GF-D8 (cell line): ENCODE data around the gene MIAT.
"Not testable (repeated sequence)": the region's sequence is repeated elsewhere in the genome, so short reads cannot be mapped to it uniquely, and the experiment has no call there.

Experiments used
- DNase-seq: peaks from one replicate; lab custom pipeline; 2025; lab: John Stamatoyannopoulos, UW

The MIAT gene

DNA sequence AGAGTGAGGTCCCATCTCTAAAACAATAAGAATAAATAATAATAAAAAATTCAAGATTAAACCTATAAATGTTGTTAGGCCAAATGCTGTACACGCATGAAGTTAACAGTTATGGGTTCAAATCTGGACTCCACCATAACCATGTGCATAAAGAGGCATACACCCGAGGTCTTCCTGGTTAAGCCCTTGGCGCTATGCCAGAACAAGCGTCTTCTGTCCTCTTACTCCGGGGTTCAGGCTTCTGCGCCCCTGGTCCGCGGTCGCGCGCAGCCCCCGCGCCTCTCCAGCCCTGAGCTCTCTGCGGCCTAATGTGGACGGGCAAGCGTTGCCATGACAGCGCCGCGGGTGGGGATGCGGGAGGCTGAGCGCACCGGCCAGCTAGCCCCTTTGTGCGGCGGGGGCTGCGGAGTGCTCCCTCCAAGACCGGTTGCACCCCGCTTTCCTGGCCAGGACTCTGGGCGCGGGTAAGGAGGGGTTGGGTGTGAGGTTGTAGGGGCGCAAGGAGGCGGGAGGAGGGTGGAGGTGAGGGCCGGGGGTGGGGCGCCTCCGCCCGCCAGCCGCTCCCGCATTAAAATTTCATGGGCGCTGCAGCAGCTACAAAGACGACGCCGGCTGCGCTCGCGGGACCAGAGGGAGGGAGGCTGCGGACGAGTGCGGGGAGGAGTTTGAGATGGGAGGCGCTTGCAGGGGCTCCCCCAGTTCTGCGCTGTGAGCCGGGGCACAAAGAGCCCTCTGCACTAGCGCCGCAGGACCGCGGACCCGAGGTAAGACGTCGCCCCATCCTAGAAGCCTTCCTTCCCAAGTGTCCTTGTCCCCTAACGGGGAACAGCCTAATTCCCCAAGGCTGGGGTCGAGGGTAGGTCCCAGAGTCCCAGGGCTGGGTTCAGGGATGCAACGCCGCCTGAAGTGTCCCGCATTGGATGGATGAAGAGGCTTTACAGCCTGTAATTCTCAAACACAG lies at the start of gene MIAT:
MIAT (plus strand) TSS at position 698 of the 961 bp plus-strand sequence.
- DNase-seq = no peak

DNA sequence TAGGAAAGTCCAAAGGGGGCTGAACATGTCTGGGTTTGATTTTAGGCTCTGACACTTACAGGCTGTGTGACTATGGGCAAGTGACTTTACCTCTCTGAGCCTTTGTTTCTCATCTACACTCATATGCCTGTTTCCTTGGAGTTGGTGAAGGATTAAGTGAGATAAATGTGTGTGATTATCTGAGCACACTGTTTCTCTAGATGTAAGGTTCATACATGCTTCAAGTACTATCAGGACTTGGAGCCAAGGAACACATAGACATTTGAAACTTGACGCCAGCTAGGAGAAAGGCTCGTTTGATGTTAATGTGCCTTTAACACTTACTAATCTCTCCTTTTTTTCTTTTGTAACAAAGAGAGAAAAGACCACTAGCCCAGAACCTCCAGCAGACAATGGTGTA lies 49.3 kb upstream of the MIAT start:
- DNase-seq = no peak

DNA sequence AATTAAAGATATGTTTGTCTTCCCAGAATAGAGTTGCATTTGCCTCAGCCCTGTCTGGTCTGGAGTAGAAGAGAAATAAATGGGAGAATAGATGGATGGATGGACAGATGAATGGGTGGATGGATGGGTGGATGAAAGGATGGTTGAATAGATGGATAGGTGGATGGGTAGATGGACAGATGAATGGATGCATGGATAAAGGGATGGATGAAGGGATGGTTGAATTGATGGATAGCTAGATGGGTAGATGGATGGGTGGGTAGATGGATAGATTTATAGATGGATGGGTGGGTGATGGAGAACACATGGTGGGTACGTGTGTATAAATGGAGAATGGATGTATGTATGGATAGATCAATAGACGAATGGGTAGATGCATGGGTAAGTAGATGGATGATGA lies 48.1 kb upstream of the MIAT start:
- DNase-seq = no peak

DNA sequence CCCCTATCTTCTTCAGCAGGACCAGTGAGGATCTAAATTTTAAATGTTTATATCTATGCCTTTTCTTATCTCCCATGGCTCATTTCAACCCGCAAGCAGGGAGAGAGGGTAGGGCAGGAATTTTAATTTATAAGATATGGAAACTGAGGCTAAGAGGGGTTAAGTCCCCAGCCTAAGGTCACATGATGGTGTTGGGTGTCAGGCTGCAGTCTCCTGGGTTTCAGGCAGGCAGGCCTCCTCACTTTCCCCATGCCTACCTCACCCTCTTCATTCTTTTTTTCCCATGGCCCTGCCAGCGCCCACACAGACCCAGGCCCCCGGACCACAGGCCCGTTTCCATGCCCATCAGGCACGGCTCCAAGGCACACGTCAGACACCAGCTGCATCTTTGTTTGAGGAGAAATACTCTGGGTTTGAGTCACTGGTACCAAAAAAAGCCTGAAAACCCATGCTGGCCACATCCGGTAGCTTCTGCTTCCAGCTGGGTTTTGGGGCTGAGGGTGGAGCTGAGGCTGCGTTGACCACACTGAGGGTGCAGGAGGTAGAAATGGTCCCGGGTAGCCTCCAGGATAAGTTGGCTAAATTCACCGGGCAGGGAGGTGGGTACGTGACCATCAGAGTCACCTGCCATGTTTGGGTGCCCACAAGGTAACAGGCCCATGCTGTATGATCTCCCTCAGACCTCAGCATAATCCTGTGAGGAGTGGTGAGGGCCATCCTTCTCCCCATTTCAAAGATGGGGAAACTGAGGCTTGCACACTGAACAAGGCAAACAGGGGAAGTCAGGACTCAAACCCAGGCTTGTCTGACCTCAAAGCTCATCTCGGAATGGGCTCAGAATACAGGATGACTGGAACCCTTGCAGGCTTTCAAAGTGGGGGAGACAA lies 47.1 kb upstream of the MIAT start:
- DNase-seq = no peak

GRCh38 chr22:26610996-26611395 lies 46.4 kb upstream of the MIAT start:
- no peak for DNase-seq

DNA sequence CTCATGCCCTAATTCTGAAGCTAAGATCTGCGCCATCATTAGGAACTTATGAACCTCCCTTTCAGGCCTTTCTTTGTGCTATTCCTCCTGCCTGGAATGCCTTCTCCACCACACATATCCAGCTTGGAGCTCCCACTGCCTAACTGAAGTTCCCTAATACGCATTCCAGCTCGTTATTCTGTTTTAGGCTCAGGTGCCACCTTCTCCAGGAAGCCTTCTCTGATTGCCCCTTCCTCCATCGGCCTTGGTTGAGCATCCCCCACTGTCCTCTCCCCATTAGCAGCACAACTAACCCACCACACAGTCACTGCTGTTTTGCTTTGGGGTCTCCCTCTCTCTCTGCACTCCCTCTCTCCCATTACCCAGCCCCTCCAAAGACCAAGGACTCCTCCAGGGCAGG lies 44.7 kb upstream of the MIAT start:
- DNase-seq = no peak

DNA sequence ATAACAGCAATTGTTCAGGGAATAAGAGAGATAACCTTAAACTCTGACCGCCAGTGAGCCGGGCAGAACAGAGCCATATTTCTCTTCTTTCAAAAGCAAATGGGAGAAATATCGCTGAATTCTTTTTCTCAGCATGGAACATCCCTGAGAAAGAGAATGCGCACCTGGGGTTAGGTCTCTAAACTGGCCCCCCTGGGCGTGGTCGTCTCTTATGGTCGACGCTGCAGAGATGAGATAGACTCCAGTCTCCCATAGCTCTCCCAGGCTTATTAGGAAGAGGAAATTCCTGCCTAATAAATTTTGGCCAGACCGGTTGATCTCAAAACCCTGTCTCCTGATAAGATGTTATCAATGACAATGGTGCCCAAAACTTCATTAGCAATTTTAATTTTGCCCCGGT lies 43.6 kb upstream of the MIAT start:
- DNase-seq = not testable (repeated sequence)

DNA sequence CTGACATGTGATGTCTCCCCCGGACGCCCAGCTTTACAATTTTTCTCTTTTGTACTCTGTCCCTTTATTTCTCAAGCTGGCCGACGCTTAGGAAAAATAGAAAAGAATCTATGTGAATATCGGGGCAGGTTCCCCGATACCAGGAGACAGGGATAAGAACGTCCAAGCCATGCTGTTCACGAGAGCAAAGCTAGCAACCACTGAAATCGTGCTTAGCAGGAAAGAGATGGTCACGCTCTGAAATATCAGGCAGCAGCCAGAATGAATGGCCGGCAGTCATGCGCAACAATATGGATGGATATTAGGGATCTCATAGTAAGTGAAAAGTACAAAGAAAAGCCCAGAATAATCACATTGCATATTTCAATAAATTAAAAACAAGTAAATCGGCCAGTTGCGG lies 43.1 kb upstream of the MIAT start:
- no peak for DNase-seq

GRCh38 chr22:26615149-26615548 lies 42.2 kb upstream of the MIAT start:
- no peak for DNase-seq

DNA sequence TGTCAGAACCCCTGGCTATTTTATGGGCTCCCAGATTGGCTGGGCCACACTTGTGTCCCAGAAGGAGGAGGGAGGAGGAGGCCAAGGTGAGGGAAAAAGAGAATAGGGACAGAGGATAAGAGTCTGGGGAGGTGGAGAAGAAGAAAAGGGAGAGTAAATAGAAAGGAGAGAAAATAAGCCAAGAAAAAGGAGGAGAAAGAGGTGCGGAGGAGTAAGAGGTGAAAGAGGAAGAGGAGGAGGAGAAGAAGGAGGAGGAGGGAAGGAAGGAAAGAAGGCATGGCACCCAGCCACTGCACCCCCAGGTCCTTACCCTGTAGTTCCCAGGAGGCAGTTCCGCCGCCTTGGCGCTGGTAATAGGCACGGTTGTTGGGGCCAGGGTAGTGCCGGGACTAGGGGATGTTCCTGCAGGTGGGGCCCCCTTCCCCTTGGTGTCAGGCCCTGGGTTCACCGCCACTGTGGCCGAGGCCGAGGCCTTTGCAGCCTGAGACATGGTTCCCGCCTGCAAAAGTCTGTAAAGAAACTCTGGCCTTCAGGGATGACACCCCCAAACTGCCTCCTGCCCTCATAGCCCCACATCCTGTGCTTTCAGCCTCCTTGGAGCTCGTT lies 41.5 kb upstream of the MIAT start:
- DNase-seq = no peak

GRCh38 chr22:26616650-26617049 lies 40.7 kb upstream of the MIAT start:
- no peak for DNase-seq

GRCh38 chr22:26617271-26618199 lies 39.9 kb upstream of the MIAT start, which contains the start of gene CRYBB1:
Gene CRYBB1 (minus strand): TSS chr22:26618027. CDS start chr22:26616319, 1,708 bp downstream.
- DNase-seq = peak; percentile 50

DNA sequence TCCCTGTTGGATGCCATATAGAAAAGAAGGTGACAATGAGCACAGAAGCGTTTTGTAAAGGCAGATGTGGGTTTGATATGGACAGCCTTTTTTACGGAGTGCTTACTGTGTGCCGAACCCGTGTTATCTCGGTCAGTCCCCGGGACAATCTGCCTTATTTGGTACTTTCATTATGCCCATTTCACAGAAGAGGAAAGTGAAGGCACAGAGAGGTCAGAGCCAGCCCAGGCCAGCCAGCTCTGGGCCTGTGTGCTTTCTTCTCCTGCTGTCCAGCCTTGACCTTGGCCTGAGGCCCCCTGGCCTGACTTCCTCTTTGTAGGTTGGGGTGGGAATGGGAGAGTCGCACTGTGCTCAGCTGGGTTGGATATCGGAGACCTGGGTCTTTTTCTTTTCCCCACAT lies 38.9 kb upstream of the MIAT start:
- DNase-seq = no peak

- DNase-seq = no peak
Observed at GRCh38 chr22:26619510-26619909, 37.9 kb upstream of the MIAT start.

- no peak for DNase-seq
Observed at GRCh38 chr22:26620197-26620596, 37.2 kb upstream of the MIAT start.

GRCh38 chr22:26621663-26622062 lies 35.7 kb upstream of the MIAT start, which contains the start of gene CRYBA4:
Gene CRYBA4 (plus strand): TSS chr22:26621963. CDS start chr22:26622597, 634 bp downstream.
- no peak for DNase-seq

DNA sequence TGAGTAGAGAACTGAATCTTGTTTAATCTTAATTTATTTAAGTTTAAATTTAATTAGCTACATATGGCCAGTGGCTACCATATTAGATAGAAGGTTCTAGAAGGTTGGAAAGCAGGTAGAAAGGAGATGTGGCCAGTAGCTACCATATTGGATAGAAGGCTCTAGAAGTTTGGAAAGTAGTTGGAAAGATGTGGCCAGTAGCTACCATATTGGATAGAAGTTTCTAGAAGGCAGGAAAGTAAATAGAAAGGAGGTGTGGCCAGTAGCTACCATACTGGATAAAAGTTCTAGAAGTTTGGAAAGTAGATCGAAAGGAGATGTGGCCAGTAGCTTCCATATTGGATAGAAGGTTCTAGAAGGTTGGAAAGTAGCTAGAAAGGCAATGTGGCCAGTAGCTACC lies 33.4 kb upstream of the MIAT start:
- DNase-seq = no peak

GRCh38 chr22:26624803-26625202 lies 32.6 kb upstream of the MIAT start:
- DNase-seq = no peak

DNA sequence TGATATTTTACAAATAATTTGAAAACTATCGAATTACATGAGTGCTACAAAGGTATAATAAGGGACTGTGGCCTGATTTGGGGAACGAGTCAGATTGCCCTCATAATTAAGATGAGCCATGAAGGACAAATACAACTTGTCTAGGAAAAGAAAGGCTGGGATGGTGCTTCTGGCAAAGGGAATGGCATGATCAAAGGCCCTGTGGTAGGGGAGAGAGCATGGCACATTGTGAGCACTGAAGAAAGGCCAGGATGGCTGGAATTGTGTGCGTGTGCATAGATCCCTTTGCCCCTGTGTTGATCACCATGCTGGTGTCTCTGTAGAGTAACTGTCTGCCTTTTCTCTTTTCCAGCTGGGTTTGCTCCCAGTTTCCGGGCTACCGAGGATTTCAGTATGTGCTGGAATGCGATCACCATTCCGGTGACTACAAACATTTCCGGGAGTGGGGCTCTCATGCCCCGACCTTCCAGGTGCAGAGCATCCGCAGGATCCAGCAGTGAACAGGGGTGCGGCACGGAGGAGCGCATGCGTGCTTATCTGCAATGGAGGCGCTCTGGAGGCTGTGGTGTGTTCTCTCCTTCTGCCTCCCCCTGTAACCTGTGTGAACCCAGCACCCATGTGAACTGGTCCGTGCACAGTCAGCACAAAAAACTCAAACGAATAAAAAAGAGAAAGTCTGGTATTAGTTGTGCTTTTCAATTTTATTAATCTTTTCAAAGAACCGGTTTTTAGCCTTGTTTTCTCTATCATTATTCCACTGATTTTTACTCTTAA lies 27.2 kb upstream of the MIAT start:
- no peak for DNase-seq

DNA sequence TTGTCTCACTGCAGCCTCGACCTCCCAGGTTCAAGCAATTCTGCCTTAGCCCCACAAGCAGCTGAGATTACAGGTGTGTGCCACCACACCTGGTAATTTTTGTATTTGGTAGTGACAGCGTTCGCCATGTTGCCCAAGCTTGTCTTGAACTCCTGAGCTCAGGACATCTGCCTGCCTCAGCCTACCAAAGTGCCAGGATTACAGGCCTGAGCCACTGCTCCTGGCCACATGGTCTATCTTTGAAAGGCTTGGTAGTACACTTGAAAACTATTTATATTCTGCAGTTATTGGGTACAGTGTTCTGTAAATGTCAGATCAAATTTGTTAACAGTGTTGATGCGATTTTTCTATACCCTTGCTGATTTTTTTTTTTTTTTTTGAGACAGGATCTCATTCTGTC lies 26.1 kb upstream of the MIAT start:
- no peak for DNase-seq
